Suprapubic skin (tissue), 4 donors: ENCODE results near the gene NBPF1.

Source experiments
- POLR2A ChIP-seq, 2 donors: fragments of 450-650 bp; IDR thresholded peaks; one replicate each; pipeline ENCODE4 v1.6.1; 2017; ENCODE audit warnings: antibody characterized with exemption in 2 of 2, mild to moderate bottlenecking in 2 of 2, moderate library complexity in 2 of 2
- POLR2AphosphoS5 ChIP-seq, 3 donors: sonication (generic); formaldehyde crosslinking; IDR thresholded peaks; one replicate each; pipeline ENCODE4 v1.6.1; 2017; ENCODE audit warnings: antibody characterized with exemption in 3 of 3
- TF ChIP-seq, protein P1 (sequence below), 2 donors: fragments of 200-600 bp in 1 of 2; fragments of 450-650 bp in 1 of 2; sonication (generic) in 1 of 2; IDR thresholded peaks; one replicate each; pipeline ENCODE4 v1.5.1; 2016 to 2019; ENCODE audit warnings: antibody characterized with exemption in 2 of 2, mild to moderate bottlenecking in 1 of 2, moderate library complexity in 1 of 2

DNA sequence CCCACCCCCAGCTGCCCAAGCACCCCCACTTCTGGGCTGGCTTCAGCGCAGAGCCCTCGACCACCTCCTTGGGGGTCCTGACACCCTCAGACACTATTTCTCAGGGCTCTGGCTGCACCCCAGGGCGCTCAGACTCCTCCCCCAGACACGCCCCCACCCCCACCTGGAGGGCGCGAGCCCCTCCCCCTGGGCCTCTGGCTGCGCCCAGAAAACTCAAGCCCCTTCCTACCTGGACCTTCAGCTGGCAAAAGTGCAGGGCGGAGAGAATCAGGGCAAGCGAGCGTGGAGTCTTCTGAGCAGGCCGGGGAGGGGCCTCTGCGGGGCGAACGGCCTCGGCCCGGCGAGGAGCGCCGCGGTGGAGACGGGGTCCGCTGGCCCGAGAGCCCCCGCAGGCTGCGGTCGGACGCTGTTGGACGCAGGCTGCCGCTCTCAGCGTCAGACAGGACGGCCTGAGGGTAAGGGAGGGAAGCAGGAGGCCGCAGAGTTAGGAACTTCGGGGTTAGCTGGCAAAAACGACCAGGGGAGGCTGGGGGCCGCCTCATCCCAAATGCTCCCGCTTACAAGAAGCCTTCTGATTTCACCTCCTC lies 17.4 kb upstream of the NBPF1 start:
- TF ChIP-seq POLR2A (IDR thresholded peaks at IDR 0.05) (no peak), POLR2AphosphoS5 (IDR thresholded peaks at IDR 0.05) (no peak)
- TF ChIP-seq, protein P1, sequence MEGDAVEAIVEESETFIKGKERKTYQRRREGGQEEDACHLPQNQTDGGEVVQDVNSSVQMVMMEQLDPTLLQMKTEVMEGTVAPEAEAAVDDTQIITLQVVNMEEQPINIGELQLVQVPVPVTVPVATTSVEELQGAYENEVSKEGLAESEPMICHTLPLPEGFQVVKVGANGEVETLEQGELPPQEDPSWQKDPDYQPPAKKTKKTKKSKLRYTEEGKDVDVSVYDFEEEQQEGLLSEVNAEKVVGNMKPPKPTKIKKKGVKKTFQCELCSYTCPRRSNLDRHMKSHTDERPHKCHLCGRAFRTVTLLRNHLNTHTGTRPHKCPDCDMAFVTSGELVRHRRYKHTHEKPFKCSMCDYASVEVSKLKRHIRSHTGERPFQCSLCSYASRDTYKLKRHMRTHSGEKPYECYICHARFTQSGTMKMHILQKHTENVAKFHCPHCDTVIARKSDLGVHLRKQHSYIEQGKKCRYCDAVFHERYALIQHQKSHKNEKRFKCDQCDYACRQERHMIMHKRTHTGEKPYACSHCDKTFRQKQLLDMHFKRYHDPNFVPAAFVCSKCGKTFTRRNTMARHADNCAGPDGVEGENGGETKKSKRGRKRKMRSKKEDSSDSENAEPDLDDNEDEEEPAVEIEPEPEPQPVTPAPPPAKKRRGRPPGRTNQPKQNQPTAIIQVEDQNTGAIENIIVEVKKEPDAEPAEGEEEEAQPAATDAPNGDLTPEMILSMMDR (IDR thresholded peaks at IDR 0.05), result no peak
